HG03060 (cell line): ENCODE data around the gene SHANK2.

Source experiments
- ATAC-seq: cut with Tn5 transposase; IDR thresholded peaks from one replicate; pipeline ENCODE4 v1.9.1; 2021; ENCODE audit warnings: low read depth, moderate number of reproducible peaks; ENCODE audit not compliant: unreplicated experiment

SHANK2 gene

GRCh38 chr11:71223081-71223405 lies 29.3 kb downstream of the SHANK2 start:
- no peak for ATAC-seq

GRCh38 chr11:71222318-71223080 lies 29.9 kb downstream of the SHANK2 start:
- ATAC-seq: no peak

GRCh38 chr11:71221821-71222220 lies 30.6 kb downstream of the SHANK2 start:
- ATAC-seq: no peak

- no peak for ATAC-seq
These were observed 31.2 kb downstream of the SHANK2 start for GRCh38 chr11:71221201-71221600.

- ATAC-seq: no peak
These were observed 33.4 kb downstream of the SHANK2 start for GRCh38 chr11:71218789-71219499.

GRCh38 chr11:71215425-71215965 lies 36.9 kb downstream of the SHANK2 start:
- no peak for ATAC-seq

GRCh38 chr11:71214553-71215424 lies 37.6 kb downstream of the SHANK2 start:
- no peak for ATAC-seq

GRCh38 chr11:71213696-71214552 lies 38.5 kb downstream of the SHANK2 start:
- ATAC-seq: no peak

- no peak for ATAC-seq
These were observed 39.4 kb downstream of the SHANK2 start for GRCh38 chr11:71212871-71213559.

GRCh38 chr11:71211631-71212030 lies 40.7 kb downstream of the SHANK2 start:
- ATAC-seq: no peak

GRCh38 chr11:71210861-71211260 lies 41.5 kb downstream of the SHANK2 start:
- no peak for ATAC-seq

GRCh38 chr11:71209656-71210055 lies 42.7 kb downstream of the SHANK2 start:
- ATAC-seq: no peak

GRCh38 chr11:71209181-71209580 lies 43.2 kb downstream of the SHANK2 start:
- no peak for ATAC-seq

GRCh38 chr11:71208011-71208774 lies 44.2 kb downstream of the SHANK2 start:
- no peak for ATAC-seq

GRCh38 chr11:71207563-71207962 lies 44.8 kb downstream of the SHANK2 start:
- no peak for ATAC-seq

- no peak for ATAC-seq
These were observed 46.2 kb downstream of the SHANK2 start for GRCh38 chr11:71206186-71206585.

GRCh38 chr11:71204748-71205664 lies 47.4 kb downstream of the SHANK2 start:
- ATAC-seq: no peak

GRCh38 chr11:71204294-71204693 lies 48.1 kb downstream of the SHANK2 start:
- no peak for ATAC-seq
